Upper lobe of right lung (tissue), 1 donor: Measurements from ENCODE around the gene HOXB2. TPM values are rescaled to one million over a fixed set of nuclear protein-coding genes. Genes with fewer than 3 reads are reported as not detected.

Experiments used
- ATAC-seq: fragments of 200-7000 bp; cut with Tn5 transposase; one replicate; pipeline ENCODE4 v1.9.1; 2020; ENCODE audit warnings: mild to moderate bottlenecking, moderate library complexity
- DNase-seq: peaks from one replicate; pipeline ENCODE4 v3.0.0-alpha.2; 2020
- H3K27ac ChIP-seq: fragments of 200-600 bp; one replicate; pipeline ENCODE4 v1.8.0; 2022
- H3K27me3 ChIP-seq: fragments of 200-600 bp; one replicate; pipeline ENCODE4 v1.8.0; 2022; ENCODE audit warnings: mild to moderate bottlenecking
- H3K36me3 ChIP-seq: fragments of 200-600 bp; one replicate; pipeline ENCODE4 v1.8.0; 2022
- H3K4me1 ChIP-seq: fragments of 200-600 bp; one replicate; pipeline ENCODE4 v1.8.0; 2022
- H3K4me3 ChIP-seq: fragments of 200-600 bp; one replicate; pipeline ENCODE4 v1.8.0; 2022; ENCODE audit warnings: mild to moderate bottlenecking
- H3K9me3 ChIP-seq: fragments of 200-600 bp; one replicate; pipeline ENCODE4 v1.8.0; 2022
- CTCF ChIP-seq: fragments of 200-600 bp; IDR thresholded peaks from one replicate; pipeline ENCODE4 v1.8.0; 2022; ENCODE audit warnings: antibody characterized with exemption
- intact Hi-C: fragments of 100-400 bp; cut with DNase I; formaldehyde crosslinking; loops from one replicate; pipeline ENCODE4 v1.11.0; 2022
- total RNA-seq: library from RNA; stranded (reverse); fragmentation: NEBNext Ultra II Directional; extraction: Animal tissue kit (Norgen Biotek cat#: 25700); gene quantifications from one replicate; pipeline ENCODE4 v1.2.1, GENCODE V29; 2021
- donor health status: DM: no; HTN: yes; CAD: no; lungs with severe emphysema.

The HOXB2 gene
- total RNA-seq, 1 donor from 2014 or later: 11.0 TPM

- ATAC-seq (no peak), DNase-seq (no peak)
- peaks cover 67% of the 10 kb centered on the region for H3K27me3 ChIP-seq
- intact Hi-C loops: no loop called here
- H3K36me3 ChIP-seq: no peaks in the 10 kb centered on the region
- TF ChIP-seq CTCF: no peak
- peak overlapping the region; percentile 39 for H3K4me3 ChIP-seq
- peak overlapping the region; percentile 83 for H3K27ac ChIP-seq
- H3K4me1 ChIP-seq: peaks cover 24% of the 10 kb centered on the region
- no peaks in the 10 kb centered on the region for H3K9me3 ChIP-seq
Measured at GRCh38 chr17:48569240-48569582, 24.3 kb upstream of the HOXB2 start.

- no peak for TF ChIP-seq CTCF
- no peaks in the 10 kb centered on the region for H3K36me3 ChIP-seq
- H3K9me3 ChIP-seq: no peaks in the 10 kb centered on the region
- H3K4me3 ChIP-seq: peak overlapping the region; percentile 39
- no peak for DNase-seq
- peak overlapping the region; percentile 11 for H3K27ac ChIP-seq
- no peak for ATAC-seq
- intact Hi-C loops: no loop called here
- peaks cover 66% of the 10 kb centered on the region for H3K27me3 ChIP-seq
- H3K4me1 ChIP-seq: peaks cover 24% of the 10 kb centered on the region
Measured at GRCh38 chr17:48568499-48569239, 23.8 kb upstream of the HOXB2 start.

GRCh38 chr17:48567646-48568354 lies 22.9 kb upstream of the HOXB2 start:
- Histone ChIP-seq H3K36me3 (no peaks in the 10 kb centered on the region), H3K4me1 (peaks cover 24% of the 10 kb centered on the region), H3K4me3 (peak overlapping the region; percentile 39), H3K27me3 (peaks cover 61% of the 10 kb centered on the region), H3K9me3 (no peaks in the 10 kb centered on the region), H3K27ac (peak overlapping the region; percentile 11)
- intact Hi-C loops: no loop called here
- TF ChIP-seq CTCF: no peak
- DNase-seq (no peak), ATAC-seq (no peak)

- TF ChIP-seq CTCF: no peak
- intact Hi-C loops: no loop called here
- ATAC-seq (no peak), DNase-seq (no peak)
- Histone ChIP-seq H3K36me3 (no peaks in the 10 kb centered on the region), H3K4me3 (no peak overlapping the region), H3K27me3 (peaks cover 62% of the 10 kb centered on the region), H3K27ac (peak overlapping the region; percentile 9), H3K9me3 (no peaks in the 10 kb centered on the region), H3K4me1 (peaks cover 18% of the 10 kb centered on the region)
Measured at GRCh38 chr17:48567209-48567608, 22.3 kb upstream of the HOXB2 start.

GRCh38 chr17:48566717-48567116 lies 21.8 kb upstream of the HOXB2 start:
- no peaks in the 10 kb centered on the region for H3K9me3 ChIP-seq
- no peak for TF ChIP-seq CTCF
- peaks cover 60% of the 10 kb centered on the region for H3K27me3 ChIP-seq
- H3K4me3 ChIP-seq: no peak overlapping the region
- intact Hi-C loops: no loop called here
- DNase-seq: no peak
- H3K4me1 ChIP-seq: peaks cover 17% of the 10 kb centered on the region
- no peak for ATAC-seq
- H3K36me3 ChIP-seq: no peaks in the 10 kb centered on the region
- peak overlapping the region; percentile 9 for H3K27ac ChIP-seq
